ENCODE data around the gene RASD2.

Gene RASD2

GRCh38 chr22:35560366-35560765 lies 19.7 kb downstream of the RASD2 start:
- no peak for DNase-seq (ENCODE audit: low read depth)

GRCh38 chr22:35560824-35561223 lies 20.2 kb downstream of the RASD2 start:
- DNase-seq (ENCODE audit: low read depth): no peak

- no peak for DNase-seq (ENCODE audit: low read depth)
Measured at GRCh38 chr22:35561796-35562526, 21.3 kb downstream of the RASD2 start.

GRCh38 chr22:35563211-35563610 lies 22.6 kb downstream of the RASD2 start:
- no peak for DNase-seq (ENCODE audit: low read depth)

- no peak for DNase-seq (ENCODE audit: low read depth)
Measured at GRCh38 chr22:35564975-35565867, 24.6 kb downstream of the RASD2 start.

- DNase-seq (ENCODE audit: low read depth): no peak
Measured at GRCh38 chr22:35567351-35568141, 26.9 kb downstream of the RASD2 start.

GRCh38 chr22:35568751-35569739 lies 28.4 kb downstream of the RASD2 start:
- no peak for DNase-seq (ENCODE audit: low read depth)

GRCh38 chr22:35569916-35570315 lies 29.3 kb downstream of the RASD2 start:
- DNase-seq (ENCODE audit: low read depth): no peak

- DNase-seq (ENCODE audit: low read depth): no peak
Measured at GRCh38 chr22:35570686-35571194, 30.1 kb downstream of the RASD2 start.

GRCh38 chr22:35572556-35572955 lies 31.9 kb downstream of the RASD2 start:
- DNase-seq (ENCODE audit: low read depth): no peak

GRCh38 chr22:35575116-35575748 lies 34.6 kb downstream of the RASD2 start:
- DNase-seq (ENCODE audit: low read depth): no peak

- DNase-seq (ENCODE audit: low read depth): no peak
Measured at GRCh38 chr22:35576671-35577070, 36.0 kb downstream of the RASD2 start.

GRCh38 chr22:35577799-35578659 lies 37.4 kb downstream of the RASD2 start:
- DNase-seq (ENCODE audit: low read depth): no peak

GRCh38 chr22:35578836-35579575 lies 38.4 kb downstream of the RASD2 start:
- DNase-seq (ENCODE audit: low read depth): no peak

GRCh38 chr22:35580351-35581022 lies 39.9 kb downstream of the RASD2 start:
- DNase-seq (ENCODE audit: low read depth): no peak

GRCh38 chr22:35581023-35581413 lies 40.4 kb downstream of the RASD2 start:
- DNase-seq (ENCODE audit: low read depth): no peak

GRCh38 chr22:35582218-35582860 lies 41.7 kb downstream of the RASD2 start:
- DNase-seq (ENCODE audit: low read depth): no peak
